ENCODE data around the gene SOX6.
A peak's percentile ranks its signal among the peaks of the same experiment; 100 is the strongest.

Gene SOX6

GRCh38 chr11:16179676-16180075 is 176.7 kb downstream of the SOX6 start:
- H3K9me3 ChIP-seq (ENCODE audit: insufficient read depth, low read depth, low read length) = no peaks in the 10 kb centered on the region
- no peaks in the 10 kb centered on the region for H3K27me3 ChIP-seq (ENCODE audit: insufficient read depth, low read length)
- no peak overlapping the region for H3K9ac ChIP-seq (ENCODE audit: low read depth, low read length)
- peak overlapping the region; percentile 27 for H3K27ac ChIP-seq (ENCODE audit: low read length)
- H3K4me3 ChIP-seq (ENCODE audit: low read length) = peak overlapping the region; percentile 14; the same call in 1 of the 2 replicates
- H3K36me3 ChIP-seq (ENCODE audit: insufficient read depth, low read depth, low read length) = no peaks in the 10 kb centered on the region
- H3K4me1 ChIP-seq (ENCODE audit: insufficient read depth, low read length) = peaks cover 48% of the 10 kb centered on the region

- no peak overlapping the region for H3K27ac ChIP-seq (ENCODE audit: low read length)
- H3K4me3 ChIP-seq (ENCODE audit: low read length) = no peak overlapping the region
- no peak overlapping the region for H3K9ac ChIP-seq (ENCODE audit: low read depth, low read length)
- peaks cover 44% of the 10 kb centered on the region for H3K4me1 ChIP-seq (ENCODE audit: insufficient read depth, low read length)
- no peaks in the 10 kb centered on the region for H3K27me3 ChIP-seq (ENCODE audit: insufficient read depth, low read length)
- H3K36me3 ChIP-seq (ENCODE audit: insufficient read depth, low read depth, low read length) = no peaks in the 10 kb centered on the region
- no peaks in the 10 kb centered on the region for H3K9me3 ChIP-seq (ENCODE audit: insufficient read depth, low read depth, low read length)
Observed at GRCh38 chr11:16178273-16178672, 178.1 kb downstream of the SOX6 start.

- Histone ChIP-seq H3K9ac (ENCODE audit: low read depth, low read length) (no peak overlapping the region), H3K4me3 (ENCODE audit: low read length) (no peak overlapping the region), H3K27ac (ENCODE audit: low read length) (no peak overlapping the region), H3K27me3 (ENCODE audit: insufficient read depth, low read length) (no peaks in the 10 kb centered on the region), H3K9me3 (ENCODE audit: insufficient read depth, low read depth, low read length) (no peaks in the 10 kb centered on the region), H3K4me1 (ENCODE audit: insufficient read depth, low read length) (peaks cover 42% of the 10 kb centered on the region), H3K36me3 (ENCODE audit: insufficient read depth, low read depth, low read length) (no peaks in the 10 kb centered on the region)
Observed at GRCh38 chr11:16177688-16178087, 178.7 kb downstream of the SOX6 start.

- no peak overlapping the region for H3K27ac ChIP-seq (ENCODE audit: low read length)
- H3K27me3 ChIP-seq (ENCODE audit: insufficient read depth, low read length) = no peaks in the 10 kb centered on the region
- no peaks in the 10 kb centered on the region for H3K36me3 ChIP-seq (ENCODE audit: insufficient read depth, low read depth, low read length)
- no peaks in the 10 kb centered on the region for H3K9me3 ChIP-seq (ENCODE audit: insufficient read depth, low read depth, low read length)
- H3K4me3 ChIP-seq (ENCODE audit: low read length) = no peak overlapping the region
- H3K9ac ChIP-seq (ENCODE audit: low read depth, low read length) = no peak overlapping the region
- H3K4me1 ChIP-seq (ENCODE audit: insufficient read depth, low read length) = peaks cover 38% of the 10 kb centered on the region
Observed at GRCh38 chr11:16173798-16174197, 182.5 kb downstream of the SOX6 start.

GRCh38 chr11:16171882-16172281 is 184.5 kb downstream of the SOX6 start:
- H3K27me3 ChIP-seq (ENCODE audit: insufficient read depth, low read length) = no peaks in the 10 kb centered on the region
- peaks cover 27% of the 10 kb centered on the region for H3K4me1 ChIP-seq (ENCODE audit: insufficient read depth, low read length)
- H3K27ac ChIP-seq (ENCODE audit: low read length) = no peak overlapping the region
- no peak overlapping the region for H3K4me3 ChIP-seq (ENCODE audit: low read length)
- H3K9me3 ChIP-seq (ENCODE audit: insufficient read depth, low read depth, low read length) = no peaks in the 10 kb centered on the region
- no peak overlapping the region for H3K9ac ChIP-seq (ENCODE audit: low read depth, low read length)
- no peaks in the 10 kb centered on the region for H3K36me3 ChIP-seq (ENCODE audit: insufficient read depth, low read depth, low read length)

GRCh38 chr11:16169956-16170847 is 186.1 kb downstream of the SOX6 start:
- Histone ChIP-seq H3K4me3 (ENCODE audit: low read length) (no peak overlapping the region), H3K9me3 (ENCODE audit: insufficient read depth, low read depth, low read length) (no peaks in the 10 kb centered on the region), H3K9ac (ENCODE audit: low read depth, low read length) (no peak overlapping the region), H3K27ac (ENCODE audit: low read length) (no peak overlapping the region), H3K36me3 (ENCODE audit: insufficient read depth, low read depth, low read length) (no peaks in the 10 kb centered on the region), H3K27me3 (ENCODE audit: insufficient read depth, low read length) (no peaks in the 10 kb centered on the region), H3K4me1 (ENCODE audit: insufficient read depth, low read length) (peaks cover 27% of the 10 kb centered on the region)

GRCh38 chr11:16169541-16169940 is 186.8 kb downstream of the SOX6 start:
- Histone ChIP-seq H3K27ac (ENCODE audit: low read length) (no peak overlapping the region), H3K4me3 (ENCODE audit: low read length) (no peak overlapping the region), H3K36me3 (ENCODE audit: insufficient read depth, low read depth, low read length) (no peaks in the 10 kb centered on the region), H3K4me1 (ENCODE audit: insufficient read depth, low read length) (peaks cover 27% of the 10 kb centered on the region), H3K9ac (ENCODE audit: low read depth, low read length) (no peak overlapping the region), H3K27me3 (ENCODE audit: insufficient read depth, low read length) (no peaks in the 10 kb centered on the region), H3K9me3 (ENCODE audit: insufficient read depth, low read depth, low read length) (no peaks in the 10 kb centered on the region)

GRCh38 chr11:16167706-16168487 is 188.4 kb downstream of the SOX6 start:
- Histone ChIP-seq H3K9ac (ENCODE audit: low read depth, low read length) (no peak overlapping the region), H3K9me3 (ENCODE audit: insufficient read depth, low read depth, low read length) (no peaks in the 10 kb centered on the region), H3K4me1 (ENCODE audit: insufficient read depth, low read length) (peaks cover 27% of the 10 kb centered on the region), H3K27me3 (ENCODE audit: insufficient read depth, low read length) (no peaks in the 10 kb centered on the region), H3K27ac (ENCODE audit: low read length) (no peak overlapping the region), H3K36me3 (ENCODE audit: insufficient read depth, low read depth, low read length) (no peaks in the 10 kb centered on the region), H3K4me3 (ENCODE audit: low read length) (no peak overlapping the region)

GRCh38 chr11:16166571-16166970 is 189.8 kb downstream of the SOX6 start:
- Histone ChIP-seq H3K4me1 (ENCODE audit: insufficient read depth, low read length) (peaks cover 19% of the 10 kb centered on the region; the same call in 1 of the 2 replicates), H3K9ac (ENCODE audit: low read depth, low read length) (no peak overlapping the region), H3K9me3 (ENCODE audit: insufficient read depth, low read depth, low read length) (no peaks in the 10 kb centered on the region), H3K27ac (ENCODE audit: low read length) (no peak overlapping the region), H3K27me3 (ENCODE audit: insufficient read depth, low read length) (no peaks in the 10 kb centered on the region), H3K36me3 (ENCODE audit: insufficient read depth, low read depth, low read length) (no peaks in the 10 kb centered on the region), H3K4me3 (ENCODE audit: low read length) (no peak overlapping the region)

- H3K4me1 ChIP-seq (ENCODE audit: insufficient read depth, low read length) = no peaks in the 10 kb centered on the region
Observed at GRCh38 chr11:16160146-16160545, 196.2 kb downstream of the SOX6 start.

GRCh38 chr11:16158426-16158994 is 197.8 kb downstream of the SOX6 start:
- Histone ChIP-seq H3K9me3 (ENCODE audit: insufficient read depth, low read depth, low read length) (no peaks in the 10 kb centered on the region), H3K27me3 (ENCODE audit: insufficient read depth, low read length) (no peaks in the 10 kb centered on the region), H3K27ac (ENCODE audit: low read length) (no peak overlapping the region), H3K9ac (ENCODE audit: low read depth, low read length) (no peak overlapping the region), H3K4me1 (ENCODE audit: insufficient read depth, low read length) (no peaks in the 10 kb centered on the region), H3K4me3 (ENCODE audit: low read length) (no peak overlapping the region), H3K36me3 (ENCODE audit: insufficient read depth, low read depth, low read length) (no peaks in the 10 kb centered on the region)

More at GRCh38 chr11:16160146-16160545, 196.2 kb downstream of the SOX6 start:
- Histone ChIP-seq H3K36me3 (ENCODE audit: insufficient read depth, low read depth, low read length) (no peaks in the 10 kb centered on the region), H3K9me3 (ENCODE audit: insufficient read depth, low read depth, low read length) (no peaks in the 10 kb centered on the region), H3K27me3 (ENCODE audit: insufficient read depth, low read length) (no peaks in the 10 kb centered on the region), H3K27ac (ENCODE audit: low read length) (no peak overlapping the region), H3K9ac (ENCODE audit: low read depth, low read length) (no peak overlapping the region), H3K4me3 (ENCODE audit: low read length) (no peak overlapping the region)

Measured in iPS-20b (cell line).